ENCODE measurements around the gene PLD2. TPM values are rescaled to one million over a fixed set of nuclear protein-coding genes. Genes with fewer than 3 reads are reported as not detected.

PLD2 gene
- total and polyA plus RNA-seq, 9 of the 15 experiments (the other 6 are each of a cell fraction or from before 2014, with no cell fraction given) = 0.20 to 7.5 (median 3.3) TPM

DNA sequence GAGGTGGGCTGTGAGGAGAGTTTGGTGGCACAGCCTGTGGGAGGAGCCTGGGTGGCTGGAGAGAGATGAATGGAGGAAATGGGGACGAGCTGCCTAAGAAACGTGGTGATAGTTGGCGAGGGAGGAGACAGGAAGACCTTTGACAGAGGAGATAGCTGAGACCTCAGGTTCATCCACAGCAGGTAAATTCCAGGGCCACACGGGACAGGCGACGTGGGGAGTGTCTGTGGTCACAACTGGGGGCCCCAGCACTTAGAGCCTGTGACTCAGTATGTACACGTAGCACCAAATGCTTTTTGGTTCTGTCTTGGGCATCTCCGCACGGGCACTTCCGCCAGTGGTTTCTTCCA is 33.9 kb downstream of the PLD2 start:
- no TSS peak for BruUV-seq (replicated peaks)
- peaks cover 88% of the 10 kb centered on the region for H3K79me2 ChIP-seq (ENCODE audit: control insufficient read depth, insufficient read depth, low read length)

More for the DNA sequence above, 33.9 kb downstream of the PLD2 start:
- Histone ChIP-seq H3K27ac (ENCODE audit: extremely low read depth, low read depth, low read length) (peak overlapping the region; percentile 92), H3K27me3 (ENCODE audit: control insufficient read depth in 2 of 2, insufficient read depth in 2 of 2, low read length in 2 of 2) (no peaks in the 10 kb centered on the region), H3K9ac (ENCODE audit: insufficient read depth in 1 of 2, low read depth in 2 of 2, low read length in 2 of 2) (peak overlapping the region in 1 of 2 experiments; percentile 77; a peak in 1 of 4 replicates), H4K20me1 (replicated peaks; ENCODE audit: control insufficient read depth, insufficient read depth, low read length) (no peaks in the 10 kb centered on the region), H3K4me2 (ENCODE audit: insufficient read depth, low read length) (peak overlapping the region; percentile 27; the same call in 1 of the 2 replicates), H2AFZ (ENCODE audit: low read depth, low read length) (no peak overlapping the region), H3K4me1 (replicated peaks in 1 of 2; ENCODE audit: control insufficient read depth in 2 of 2, insufficient read depth in 2 of 2, low read length in 2 of 2) (peaks cover 41 to 48% of the 10 kb centered on the region in 2 experiments), H3K4me3 (no peak overlapping the region), H3K9me1 (ENCODE audit: control insufficient read depth, insufficient read depth, low read length) (no peaks in the 10 kb centered on the region), H3K9me3 (replicated peaks; ENCODE audit: control insufficient read depth, insufficient read depth, low read depth, low read length) (no peaks in the 10 kb centered on the region), H3K36me3 (ENCODE audit: control insufficient read depth, insufficient read depth, low read length) (peaks cover 39% of the 10 kb centered on the region)
- no peak for FAIRE-seq
- TF ChIP-seq SFPQ (IDR thresholded peaks at IDR 0.05; ENCODE audit: low read depth, low read length) = no peak
- TF ChIP-seq, protein P1, sequence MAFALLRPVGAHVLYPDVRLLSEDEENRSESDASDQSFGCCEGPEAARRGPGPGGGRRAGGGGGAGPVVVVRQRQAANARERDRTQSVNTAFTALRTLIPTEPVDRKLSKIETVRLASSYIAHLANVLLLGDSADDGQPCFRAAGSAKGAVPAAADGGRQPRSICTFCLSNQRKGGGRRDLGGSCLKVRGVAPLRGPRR (CRISPR knock-in tag; IDR thresholded peaks at IDR 0.05) = no peak
- no peak for TF ChIP-seq REST (IDR thresholded peaks at IDR 0.05; ENCODE audit: borderline replicate concordance)
- TF ChIP-seq REST (CRISPR knock-in tag; IDR thresholded peaks at IDR 0.05; ENCODE audit: low read depth) = no peak
- 38% methylated on average over 10 of the region's 10 CpGs for WGBS (ENCODE audit: insufficient coverage, low coverage, missing lambda C conversion rate)
- intact Hi-C loops (cut with micrococcal nuclease) (no loop called here), in situ Hi-C loops (cut with MboI) (no loop called here)
- no peak for ATAC-seq
- ChIA-PET CTCF (ENCODE audit: low intra/inter-chr PET ratio) (no interaction called here), POLR2A (no interaction called here)
- DNase-seq (ENCODE audit: extremely low read depth in 1 of 4, low spot score in 3 of 4) = no peak
